ENCODE results near the gene ANKRD33.
"Not testable (repeated sequence)": the region's sequence is repeated elsewhere in the genome, so short reads cannot be mapped to it uniquely, and the experiment has no call there.

ANKRD33 gene

DNA sequence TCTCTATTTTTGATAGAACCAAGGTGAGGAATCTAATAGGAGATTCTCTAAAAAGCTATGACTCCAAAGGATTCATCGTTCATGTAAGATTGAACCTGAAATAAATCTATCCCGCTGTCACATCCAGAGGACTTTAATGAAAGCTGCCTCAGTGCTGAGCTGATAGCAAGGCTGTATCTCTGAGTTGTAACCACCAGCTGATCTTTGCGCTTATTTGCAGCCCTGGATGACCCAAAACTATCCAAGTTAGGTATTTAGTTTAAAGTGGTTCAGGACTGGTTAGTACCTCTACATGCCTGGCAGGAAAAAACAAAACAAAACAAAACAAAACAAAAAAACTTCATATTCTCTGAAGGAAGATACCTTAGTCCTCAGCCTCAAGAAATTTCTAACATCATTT is 8.8 kb upstream of the ANKRD33 start:
- DNase-seq (ENCODE audit: low read depth), result no peak

DNA sequence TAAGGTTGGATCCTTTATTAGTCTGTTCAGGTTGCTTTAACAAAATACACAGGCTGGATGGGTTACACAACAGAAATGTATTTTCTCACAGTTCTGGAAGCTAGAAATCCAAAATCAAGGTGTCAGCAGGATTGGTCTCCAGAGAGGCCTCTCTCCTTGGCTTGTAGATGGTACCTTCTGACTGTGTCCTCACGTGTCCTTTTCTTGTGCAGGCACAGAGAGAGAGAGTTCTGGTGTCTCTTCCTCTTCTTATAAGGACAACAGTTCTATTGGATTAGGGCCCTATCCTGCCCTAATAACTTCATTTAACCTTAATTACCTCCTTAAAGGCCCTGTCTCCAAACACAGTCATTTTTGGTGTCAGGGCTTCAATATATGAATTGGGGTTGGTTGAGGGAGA is 4.6 kb upstream of the ANKRD33 start:
- no peak for DNase-seq (ENCODE audit: low read depth)

GRCh38 chr12:51883998-51884675 is 3.8 kb upstream of the ANKRD33 start:
- DNase-seq (ENCODE audit: low read depth), result no peak

DNA sequence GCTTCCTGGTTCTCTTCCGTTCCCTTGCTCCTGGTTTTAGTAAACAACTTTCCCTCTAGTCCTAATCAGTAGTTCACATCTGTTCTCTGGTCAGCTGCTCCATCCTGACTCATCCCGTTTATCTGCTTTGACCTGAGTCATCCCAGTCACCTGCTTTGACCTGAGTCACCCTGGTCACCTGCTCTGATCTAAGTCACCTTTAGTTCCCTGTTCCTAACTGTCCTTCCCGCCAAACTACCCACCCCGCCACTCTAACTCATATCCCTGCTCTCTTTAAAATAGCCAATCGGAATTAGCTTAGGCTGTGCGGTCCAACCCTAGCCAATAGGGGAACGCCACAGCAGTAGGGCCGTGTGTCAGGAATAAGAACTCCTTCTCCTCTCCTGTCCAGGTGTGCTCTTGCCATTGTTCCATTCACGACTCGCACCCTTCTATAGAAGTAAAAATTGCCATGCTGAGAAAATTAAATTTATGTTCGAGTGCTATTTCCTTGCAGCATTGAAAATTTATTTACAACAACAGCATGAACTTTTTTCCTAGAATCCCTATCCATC is 3.1 kb upstream of the ANKRD33 start:
- DNase-seq (ENCODE audit: low read depth), result no peak

GRCh38 chr12:51885294-51886020 is 2.4 kb upstream of the ANKRD33 start:
- not testable (repeated sequence) for DNase-seq (ENCODE audit: low read depth)

- peak; percentile 90 for DNase-seq (ENCODE audit: low read depth)
These were observed 1.7 kb upstream of the ANKRD33 start for GRCh38 chr12:51886021-51886710.

- DNase-seq (ENCODE audit: low read depth), result no peak
These were observed 663 bp downstream of the ANKRD33 start for GRCh38 chr12:51888316-51889215.

GRCh38 chr12:51889216-51890132 is 1.6 kb downstream of the ANKRD33 start:
- no peak for DNase-seq (ENCODE audit: low read depth)

DNA sequence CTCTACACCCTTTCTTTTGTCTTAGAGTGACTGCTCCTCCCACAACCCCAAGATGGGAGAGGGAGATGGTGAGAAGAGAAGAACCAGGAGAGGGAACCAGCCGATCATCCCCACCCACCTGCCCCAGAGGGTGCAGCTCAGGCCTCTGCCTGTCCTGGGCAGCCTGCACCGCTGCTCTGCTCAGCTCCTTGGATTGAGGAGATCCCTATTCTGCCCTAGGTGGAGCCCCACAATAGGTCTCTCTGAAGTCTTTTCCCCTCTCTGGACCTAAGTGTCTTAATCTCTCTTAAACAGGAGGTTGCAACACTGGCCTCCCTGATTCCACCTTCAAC is 2.2 kb downstream of the ANKRD33 start:
- no peak for DNase-seq (ENCODE audit: low read depth)

GRCh38 chr12:51890511-51891171 is 2.7 kb downstream of the ANKRD33 start:
- no peak for DNase-seq (ENCODE audit: low read depth)

DNA sequence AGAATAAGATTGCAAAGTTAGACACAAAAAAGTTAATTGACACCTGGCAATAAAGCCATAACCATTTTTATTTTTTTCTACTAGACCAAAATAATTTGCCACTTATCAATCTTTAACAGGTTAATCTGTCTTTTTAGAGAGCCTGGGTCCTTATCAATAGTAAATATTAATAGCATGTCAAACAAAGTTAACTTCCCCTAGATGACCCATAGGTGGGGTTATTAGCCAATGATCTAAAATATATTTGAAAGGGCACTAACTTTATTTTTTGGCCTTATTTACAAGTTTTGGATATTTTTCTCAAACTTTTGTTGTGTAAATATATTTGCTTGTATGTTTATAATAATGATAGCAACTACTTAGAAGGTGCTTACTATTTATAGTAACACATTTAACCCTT is 3.9 kb downstream of the ANKRD33 start:
- no peak for DNase-seq (ENCODE audit: low read depth)

- no peak for DNase-seq (ENCODE audit: low read depth)
These were observed 5.9 kb downstream of the ANKRD33 start for GRCh38 chr12:51893786-51894185.

- DNase-seq (ENCODE audit: low read depth), result no peak
These were observed 7.7 kb downstream of the ANKRD33 start for GRCh38 chr12:51895378-51896135.

- no peak for DNase-seq (ENCODE audit: low read depth)
These were observed 8.3 kb downstream of the ANKRD33 start for GRCh38 chr12:51896236-51896635.

GRCh38 chr12:51897181-51897580 is 9.3 kb downstream of the ANKRD33 start:
- DNase-seq (ENCODE audit: low read depth), result no peak

- no peak for DNase-seq (ENCODE audit: low read depth)
These were observed 10.6 kb downstream of the ANKRD33 start for GRCh38 chr12:51898506-51898905.

GRCh38 chr12:51898937-51899336 is 11.0 kb downstream of the ANKRD33 start:
- peak; percentile 57 for DNase-seq (ENCODE audit: low read depth)

GRCh38 chr12:51900323-51900889 is 12.5 kb downstream of the ANKRD33 start:
- DNase-seq (ENCODE audit: low read depth), result no peak

DNA sequence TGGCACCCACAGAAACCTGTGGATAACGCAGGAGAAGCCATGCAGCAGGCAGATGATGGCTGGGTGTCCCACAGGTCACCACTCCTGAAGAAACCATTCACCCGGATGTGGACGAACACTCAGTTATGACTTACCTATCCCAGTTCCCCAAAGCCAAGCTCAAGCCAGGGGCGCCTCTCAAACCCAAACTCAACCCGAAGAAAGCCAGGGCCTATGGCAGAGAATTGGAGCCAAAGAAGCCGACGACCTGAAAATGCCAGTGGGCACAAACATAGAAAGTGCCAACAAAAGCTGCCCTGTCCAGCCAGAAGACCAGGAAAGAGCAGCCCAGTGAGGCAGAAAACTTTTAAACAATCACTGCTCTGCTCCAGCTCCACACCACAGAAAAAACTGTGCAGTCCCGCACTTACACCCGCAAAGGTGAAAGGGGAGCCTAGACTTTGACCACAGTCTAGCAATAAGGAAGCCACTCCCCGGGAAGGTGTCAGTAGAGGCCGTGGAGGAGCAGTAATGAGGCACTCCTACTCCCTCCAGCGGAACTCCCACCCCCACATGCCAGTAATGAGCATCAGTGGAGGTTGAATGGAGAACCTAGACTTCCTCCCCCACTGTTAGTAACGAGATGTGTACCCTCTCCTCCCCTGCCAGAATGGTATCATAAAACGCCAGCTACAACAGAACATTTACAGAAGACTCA is 13.4 kb downstream of the ANKRD33 start:
- DNase-seq (ENCODE audit: low read depth), result no peak

Data from GM04504 (cell line).